Measurements from ENCODE around the gene TSEN2.
"Not testable (repeated sequence)": the region's sequence is repeated elsewhere in the genome, so short reads cannot be mapped to it uniquely, and the experiment has no call there.

Gene TSEN2

DNA sequence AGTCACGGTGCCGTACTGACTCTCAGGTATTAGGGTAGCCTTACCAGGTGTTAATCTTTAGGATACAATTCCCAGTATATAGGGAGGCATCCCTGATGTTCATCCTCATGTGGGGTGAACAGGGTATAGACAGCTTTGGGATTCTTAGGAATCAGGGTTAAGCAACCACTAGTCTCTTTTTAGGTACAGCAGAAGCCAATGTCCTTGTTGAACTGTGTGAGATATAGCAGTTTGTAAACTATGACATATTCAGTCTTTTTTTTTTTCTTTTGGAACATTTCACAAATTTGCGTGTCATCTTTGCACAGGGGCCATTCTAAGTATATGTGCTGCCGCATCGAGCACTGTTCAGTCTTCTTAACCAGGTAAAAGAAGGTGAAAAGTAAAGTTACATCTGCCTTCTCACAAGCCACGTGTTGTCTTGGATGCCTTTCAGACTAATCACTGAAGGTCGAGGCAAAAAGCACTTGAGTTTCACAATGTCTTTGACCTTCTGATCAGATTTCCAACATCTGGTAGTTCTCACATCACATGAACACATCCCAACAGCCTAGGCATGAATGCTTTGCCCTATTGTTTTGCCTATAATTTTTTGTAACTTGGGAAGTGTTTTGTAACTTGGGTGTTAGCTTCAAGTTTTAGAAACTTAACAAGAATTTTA lies 17.2 kb downstream of the TSEN2 start:
- DNase-seq (ENCODE audit: low read depth in 1 of 2, low spot score in 1 of 2) = no peak

DNA sequence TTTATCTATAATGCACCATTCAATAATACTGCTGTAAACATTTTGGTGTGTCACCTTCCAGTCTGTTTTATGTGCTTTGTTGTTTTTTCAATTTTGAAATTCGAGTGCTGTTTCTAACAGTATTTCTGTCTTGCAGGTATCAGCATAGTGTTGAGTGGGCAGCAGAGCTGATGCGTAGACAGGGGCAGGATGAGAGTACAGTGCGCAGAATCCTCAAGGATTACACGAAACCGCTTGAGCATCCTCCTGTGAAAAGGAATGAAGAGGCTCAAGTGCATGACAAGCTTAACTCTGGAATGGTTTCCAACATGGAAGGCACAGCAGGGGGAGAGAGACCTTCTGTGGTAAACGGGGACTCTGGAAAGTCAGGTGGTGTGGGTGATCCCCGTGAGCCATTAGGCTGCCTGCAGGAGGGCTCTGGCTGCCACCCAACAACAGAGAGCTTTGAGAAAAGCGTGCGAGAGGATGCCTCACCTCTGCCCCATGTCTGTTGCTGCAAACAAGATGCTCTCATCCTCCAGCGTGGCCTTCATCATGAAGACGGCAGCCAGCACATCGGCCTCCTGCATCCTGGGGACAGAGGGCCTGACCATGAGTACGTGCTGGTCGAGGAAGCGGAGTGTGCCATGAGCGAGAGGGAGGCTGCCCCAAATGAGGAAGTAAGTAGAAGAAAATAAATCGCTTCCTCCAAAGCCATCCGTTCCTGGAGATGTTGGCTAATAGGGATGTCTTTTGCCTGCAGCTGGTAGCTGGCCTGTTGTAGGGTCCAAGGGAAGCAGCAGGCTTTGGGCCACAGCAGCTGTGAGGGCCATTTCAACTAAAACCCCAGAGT lies 19.1 kb downstream of the TSEN2 start:
- no peak for DNase-seq (ENCODE audit: low read depth in 1 of 2, low spot score in 1 of 2)

DNA sequence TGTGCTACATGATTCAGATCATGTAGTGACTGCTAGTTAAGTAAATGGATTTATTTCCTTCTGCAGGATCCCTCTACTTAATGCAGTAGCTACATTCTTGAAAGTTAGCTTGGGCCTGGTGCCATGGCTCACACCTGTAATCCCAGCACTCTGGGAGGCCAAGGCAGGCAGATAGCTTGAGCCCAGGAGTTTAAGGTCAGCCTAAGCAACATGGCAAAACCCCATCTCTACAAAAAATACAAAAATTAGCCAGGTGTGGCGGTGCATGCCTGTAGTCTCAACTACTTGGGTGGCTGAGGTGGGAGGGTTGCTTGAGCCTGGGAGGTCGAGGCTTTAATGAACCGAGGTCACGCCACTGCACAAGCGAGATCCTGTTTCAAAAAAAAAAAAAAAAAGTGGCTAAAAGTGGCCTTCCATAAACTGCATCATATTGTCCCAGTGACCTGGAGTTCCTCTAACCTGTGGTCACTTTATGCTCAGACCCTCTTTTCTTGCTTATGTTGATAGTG lies 22.0 kb downstream of the TSEN2 start:
- DNase-seq (ENCODE audit: low read depth in 1 of 2, low spot score in 1 of 2) = no peak

DNA sequence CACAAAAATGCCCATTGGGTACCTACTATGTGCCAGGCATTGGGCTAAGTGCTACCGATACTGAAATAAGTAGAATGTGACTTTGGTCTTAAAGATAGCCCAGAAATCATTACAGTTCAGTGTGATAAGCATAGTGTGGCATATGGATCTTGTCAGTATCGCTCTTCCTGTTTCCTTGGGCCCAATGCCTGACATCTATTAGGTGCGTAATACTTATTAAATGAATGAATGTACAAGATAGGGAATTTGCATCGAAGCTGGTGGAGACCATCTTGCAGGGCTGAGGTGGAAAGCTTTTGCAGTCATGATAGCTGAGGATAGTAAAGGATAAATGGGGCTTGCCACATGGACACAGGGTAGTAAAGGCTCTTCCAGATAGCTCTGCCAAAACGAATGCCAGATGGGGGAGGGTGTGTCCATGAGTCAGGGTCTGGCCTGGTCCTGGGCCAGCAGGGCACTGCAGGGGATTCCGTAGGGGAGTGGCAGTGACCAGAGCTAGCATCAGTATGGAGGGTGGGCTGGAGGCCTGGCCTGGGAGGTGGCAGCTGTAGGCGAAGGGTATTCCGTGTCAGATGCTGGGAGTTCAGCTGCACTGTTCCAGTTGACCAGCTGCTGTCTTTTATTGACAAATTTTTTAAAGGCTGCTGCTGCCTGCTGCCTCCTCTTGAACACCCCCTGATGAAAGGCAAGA lies 23.5 kb downstream of the TSEN2 start:
- DNase-seq (ENCODE audit: low read depth in 1 of 2, low spot score in 1 of 2) = no peak

DNA sequence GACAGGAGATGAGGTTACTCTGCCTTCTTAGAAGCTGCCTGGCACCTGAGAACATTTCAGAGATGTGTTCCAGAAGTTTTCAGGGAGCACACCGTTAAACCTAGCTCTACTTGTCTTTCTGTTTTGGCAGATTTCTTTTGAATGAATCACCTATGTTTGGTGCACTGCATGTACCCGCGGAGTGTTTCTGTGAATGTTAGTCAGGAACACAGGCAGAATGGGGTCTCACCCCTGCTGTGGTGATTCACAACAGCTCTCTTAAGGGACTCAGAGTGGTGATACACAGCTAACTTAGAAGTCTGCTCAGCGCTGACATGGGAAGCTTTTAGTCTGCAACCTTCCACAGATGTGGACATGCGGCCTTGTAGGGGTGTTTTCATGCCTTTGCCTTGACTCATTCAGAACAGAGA lies 24.0 kb downstream of the TSEN2 start:
- DNase-seq (ENCODE audit: low read depth in 1 of 2, low spot score in 1 of 2) = no peak

DNA sequence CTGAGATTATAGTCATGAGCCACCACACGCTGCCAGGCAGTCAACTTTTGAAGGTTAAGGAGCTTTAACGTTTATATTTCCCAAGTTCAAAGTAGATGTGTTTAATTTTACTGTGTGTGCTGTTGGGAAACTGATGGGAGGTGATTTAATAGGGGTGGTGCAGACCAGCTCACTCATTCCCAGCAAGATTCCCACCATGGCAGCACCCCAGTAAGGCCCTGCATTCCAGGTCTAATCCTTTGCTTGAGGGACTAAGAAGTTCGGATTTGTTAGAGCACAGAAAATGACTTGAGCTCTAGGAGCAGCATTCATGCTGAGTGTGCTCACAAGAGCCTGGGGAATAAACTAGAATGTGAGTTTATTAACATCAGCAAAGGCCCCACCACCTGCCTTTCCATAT lies 25.2 kb downstream of the TSEN2 start:
- DNase-seq (ENCODE audit: low read depth in 1 of 2, low spot score in 1 of 2) = no peak

DNA sequence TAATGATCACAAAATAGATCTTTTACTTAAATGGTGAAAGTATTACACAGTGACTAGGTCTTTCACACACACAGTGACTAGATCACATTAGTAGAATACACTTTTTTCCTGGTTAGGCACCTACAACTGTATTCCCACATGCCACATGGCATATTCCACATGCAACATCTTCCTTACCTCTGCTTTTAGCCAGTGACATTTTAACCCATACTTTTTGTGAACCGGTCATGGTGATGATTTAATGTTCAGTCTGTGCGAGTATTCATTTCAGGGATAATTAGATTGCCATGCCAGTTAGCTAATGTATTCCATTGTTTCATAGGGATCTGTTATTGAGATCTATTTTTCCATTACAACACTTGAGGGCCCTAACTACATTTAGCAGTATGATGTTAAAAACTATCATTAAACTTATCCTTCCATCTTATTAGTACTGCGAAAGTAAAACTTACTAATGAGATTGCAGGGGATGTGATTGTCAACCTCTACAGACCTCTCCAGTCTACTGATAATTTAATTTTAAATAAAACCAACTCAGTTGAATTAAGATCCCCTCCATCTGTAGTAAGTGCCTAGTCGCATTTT lies 28.3 kb downstream of the TSEN2 start:
- DNase-seq (ENCODE audit: low read depth in 1 of 2, low spot score in 1 of 2) = no peak

DNA sequence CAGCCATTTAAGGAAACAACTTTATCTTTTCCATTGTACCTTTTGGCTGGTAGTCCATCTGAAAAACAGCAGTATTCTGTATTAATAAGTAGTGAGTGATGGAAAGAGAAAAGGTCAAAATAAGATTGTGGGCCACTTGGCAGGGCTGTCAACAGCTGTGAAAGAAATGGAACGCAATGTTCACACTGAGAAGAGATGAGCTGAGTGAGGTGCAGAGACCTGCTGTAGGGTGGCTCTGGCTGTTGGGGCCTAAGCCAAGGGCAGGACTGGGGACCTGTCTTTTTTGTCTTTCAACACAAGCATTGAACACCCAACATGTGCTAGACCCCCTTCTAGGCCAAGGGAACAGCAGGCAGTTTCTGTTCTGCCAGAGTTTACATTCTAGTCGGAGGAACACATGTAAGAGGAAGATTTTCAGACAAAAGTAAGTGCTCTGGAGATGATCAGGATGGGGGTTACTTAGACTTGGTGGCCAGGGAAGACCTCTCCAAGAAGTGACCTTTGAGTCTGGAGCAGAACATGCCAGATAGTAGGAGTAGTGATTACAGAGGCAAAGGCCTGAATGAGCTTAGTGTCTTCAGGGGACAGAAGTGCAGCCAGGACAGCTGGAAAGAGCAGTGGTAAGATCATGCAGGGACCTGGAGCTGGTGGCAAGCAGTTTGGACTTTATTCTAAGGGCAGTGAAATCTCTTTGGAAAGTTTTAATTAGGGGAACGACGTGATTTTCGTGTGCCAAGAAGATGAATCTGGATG lies 29.6 kb downstream of the TSEN2 start:
- DNase-seq (ENCODE audit: low read depth in 1 of 2, low spot score in 1 of 2) = no peak

DNA sequence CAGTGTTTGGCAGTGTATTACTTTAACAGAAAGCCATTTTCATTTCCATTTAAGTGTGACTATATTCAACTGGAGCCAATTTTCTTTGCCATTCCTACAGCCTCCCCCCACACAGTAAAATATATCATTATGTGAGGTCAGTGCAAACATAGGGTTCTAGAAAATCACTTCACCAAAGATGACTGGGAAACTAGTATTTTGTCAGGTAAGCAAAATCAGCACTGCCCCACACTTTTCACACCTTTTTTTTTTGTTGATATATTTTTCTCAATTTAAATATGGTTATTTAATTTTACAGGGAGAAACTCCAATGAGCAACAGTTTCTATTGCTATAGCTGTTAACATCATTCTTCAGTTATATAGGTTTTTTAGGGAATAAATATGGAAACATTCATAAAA lies 31.4 kb downstream of the TSEN2 start:
- DNase-seq (ENCODE audit: low read depth in 1 of 2, low spot score in 1 of 2) = no peak

DNA sequence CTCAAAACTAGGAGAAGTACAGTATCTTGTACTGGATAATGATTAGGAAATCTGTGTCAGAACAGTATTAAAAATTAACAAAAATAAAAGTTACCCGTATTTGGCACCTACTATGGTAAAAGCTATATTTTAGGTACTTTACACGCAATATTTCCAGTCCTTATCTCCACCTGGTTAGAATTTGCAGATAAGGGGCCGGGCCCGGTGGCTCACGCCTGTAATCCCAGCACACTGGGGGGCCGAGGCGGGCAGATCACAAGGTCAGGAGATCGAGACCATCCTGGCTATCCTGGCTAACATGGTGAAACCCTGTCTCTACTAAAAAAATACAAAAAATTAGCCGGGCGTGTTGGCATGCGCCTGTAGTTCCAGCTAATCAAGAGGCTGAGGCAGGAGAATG lies 32.6 kb downstream of the TSEN2 start:
- no peak for DNase-seq (ENCODE audit: low read depth in 1 of 2, low spot score in 1 of 2)

DNA sequence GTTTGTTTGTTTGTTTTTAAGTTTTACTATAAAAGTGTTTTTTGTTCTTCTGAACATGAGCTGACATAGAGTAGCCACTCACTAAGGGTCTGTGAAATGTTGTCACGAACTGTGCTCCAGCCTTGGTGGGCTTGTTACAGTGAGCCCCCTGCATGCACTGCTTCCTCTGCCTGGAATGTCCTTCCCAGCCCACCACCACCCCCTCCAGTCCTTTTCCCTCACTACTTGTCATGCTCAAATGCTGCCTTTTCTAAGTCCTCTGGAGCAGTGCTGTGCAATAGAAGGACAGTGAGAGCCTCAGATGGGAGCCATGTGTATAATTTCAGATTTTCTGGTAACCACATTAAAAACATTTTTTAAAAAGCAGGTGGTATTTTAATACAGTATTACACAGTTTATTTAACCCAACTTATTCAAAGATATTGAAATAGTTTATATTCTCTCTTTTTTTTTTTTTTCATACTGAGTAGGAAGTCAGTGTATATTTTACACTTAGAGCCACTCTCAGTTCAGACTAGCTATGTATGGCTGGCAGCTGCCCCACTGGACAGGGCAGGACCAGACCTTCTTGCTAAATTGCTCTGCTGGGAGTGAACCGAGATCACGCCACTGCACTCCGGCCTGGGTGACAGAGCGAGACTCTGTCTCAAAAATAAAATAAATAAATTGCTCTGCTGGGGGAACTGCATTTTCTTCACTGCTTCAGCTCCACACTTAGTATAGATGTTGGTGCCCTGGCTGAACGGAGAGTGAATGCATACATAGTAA lies 34.2 kb downstream of the TSEN2 start:
- no peak for DNase-seq (ENCODE audit: low read depth in 1 of 2, low spot score in 1 of 2)

DNA sequence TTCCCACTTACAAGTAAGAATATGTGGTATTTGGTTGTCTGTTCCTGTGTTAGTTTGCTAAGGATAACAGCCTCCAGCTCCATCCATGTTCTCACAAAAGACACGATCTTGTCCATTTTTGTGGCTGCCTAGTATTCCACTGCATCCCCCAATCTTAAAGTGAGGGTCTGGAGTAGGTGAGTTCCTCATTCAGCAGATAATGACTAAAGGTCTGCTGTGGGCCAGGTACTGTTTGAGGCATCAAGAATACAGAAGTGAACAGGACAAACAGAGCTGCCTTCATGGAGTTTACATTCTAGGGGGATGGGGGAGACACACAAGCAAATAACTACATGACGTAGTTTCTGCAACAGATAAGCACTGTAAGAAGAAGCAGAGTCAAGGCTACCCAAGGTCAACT lies 36.7 kb downstream of the TSEN2 start:
- no peak for DNase-seq (ENCODE audit: low read depth in 1 of 2, low spot score in 1 of 2)

DNA sequence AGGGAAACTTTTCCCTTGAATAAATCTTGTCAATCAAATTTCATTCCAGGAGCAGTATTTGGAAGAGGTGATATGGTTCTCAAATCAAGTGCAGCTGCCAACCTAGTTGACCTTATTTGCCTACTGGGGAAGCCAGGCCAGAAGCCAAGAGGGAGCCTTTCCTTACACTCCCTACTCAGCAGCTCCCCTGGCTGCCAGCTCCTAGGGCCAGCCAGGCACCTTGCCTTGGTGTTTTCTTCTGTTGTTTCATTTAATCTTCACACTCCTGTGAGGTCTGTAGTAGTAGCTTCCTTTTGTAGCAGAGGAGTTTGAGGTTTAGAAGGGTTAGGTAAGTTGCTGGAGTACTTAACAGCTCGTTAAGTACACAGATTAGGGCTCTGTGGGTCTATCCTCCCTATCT lies 38.4 kb downstream of the TSEN2 start:
- no peak for DNase-seq (ENCODE audit: low read depth in 1 of 2, low spot score in 1 of 2)

DNA sequence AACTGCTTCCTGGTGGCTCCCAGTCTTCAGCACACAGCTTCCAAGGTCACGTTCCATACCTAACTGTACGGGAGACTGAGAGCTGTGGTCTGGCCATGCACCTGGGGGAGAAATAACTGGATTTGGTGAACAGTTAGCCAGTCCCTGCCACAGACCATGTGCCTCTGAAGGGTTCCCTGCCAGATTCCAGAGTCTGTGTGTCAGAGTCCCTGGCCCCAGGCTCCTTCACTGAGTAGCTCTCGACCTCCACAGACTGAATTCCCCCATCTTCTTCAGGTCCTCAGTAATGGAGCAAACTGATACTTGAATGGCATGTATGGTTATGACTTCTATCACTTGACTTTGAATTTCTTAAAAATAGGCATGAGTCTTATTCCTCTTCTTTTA lies 43.5 kb downstream of the TSEN2 start:
- no peak for DNase-seq (ENCODE audit: low read depth in 1 of 2, low spot score in 1 of 2)

DNA sequence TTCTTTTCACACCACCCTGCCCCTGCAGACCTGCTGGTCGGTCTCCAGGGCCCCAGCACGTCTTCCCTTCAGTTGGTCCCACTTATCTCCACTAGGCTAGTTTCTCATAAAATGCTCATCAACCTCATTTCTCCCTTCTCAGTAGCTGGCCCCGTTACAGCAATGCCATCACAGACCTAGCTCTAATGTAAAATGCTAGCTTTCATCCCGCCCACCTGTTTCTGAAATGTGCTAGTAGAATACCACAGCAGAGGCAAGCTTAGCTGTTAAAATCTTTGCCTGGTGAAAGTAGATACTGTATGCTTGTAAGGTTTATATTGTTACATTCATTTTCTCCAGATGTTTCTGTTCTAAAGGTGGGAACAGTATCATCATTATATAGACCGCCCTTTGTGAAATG lies 47.9 kb downstream of the TSEN2 start:
- DNase-seq (ENCODE audit: low read depth in 1 of 2, low spot score in 1 of 2) = no peak

DNA sequence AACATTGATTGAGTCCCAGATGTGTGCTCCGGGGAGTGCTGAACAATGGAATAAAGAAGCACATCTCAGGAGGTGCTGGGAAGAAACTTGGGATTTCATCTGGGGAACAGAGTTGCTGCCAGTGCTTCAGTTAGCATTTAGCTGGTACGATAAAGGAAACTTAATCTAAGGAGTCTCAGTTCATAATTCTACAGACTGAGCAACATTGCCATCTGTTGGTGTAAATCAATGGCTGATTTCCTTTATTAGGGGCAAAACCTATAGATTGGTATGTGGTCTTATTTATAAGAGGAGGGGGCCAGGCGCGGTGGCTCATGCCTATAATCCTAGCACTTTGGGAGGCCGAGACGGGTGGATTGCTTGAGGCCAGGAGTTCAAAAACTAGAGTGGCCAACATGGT lies 52.1 kb downstream of the TSEN2 start:
- DNase-seq (ENCODE audit: low read depth in 1 of 2, low spot score in 1 of 2) = no peak

DNA sequence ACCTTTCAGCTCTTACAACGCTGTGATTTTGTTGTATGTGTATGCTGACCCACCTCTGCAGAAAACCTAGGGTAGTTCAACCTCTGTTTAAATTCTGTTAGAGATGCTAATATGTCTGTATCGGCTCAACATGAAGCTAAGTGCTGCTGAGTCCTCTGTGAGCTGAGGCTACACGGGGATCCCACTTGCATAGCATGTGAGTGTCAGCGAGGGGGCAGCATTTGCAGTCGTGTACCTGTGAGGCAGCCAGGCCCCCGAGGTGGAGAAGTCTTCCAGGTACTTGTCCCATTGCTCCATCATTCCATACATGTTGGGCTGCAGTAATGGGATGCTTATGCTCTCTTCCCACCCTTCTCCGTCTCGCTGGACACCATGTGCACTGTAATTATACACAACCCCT lies 57.3 kb downstream of the TSEN2 start:
- DNase-seq (ENCODE audit: low read depth in 1 of 2, low spot score in 1 of 2) = no peak

DNA sequence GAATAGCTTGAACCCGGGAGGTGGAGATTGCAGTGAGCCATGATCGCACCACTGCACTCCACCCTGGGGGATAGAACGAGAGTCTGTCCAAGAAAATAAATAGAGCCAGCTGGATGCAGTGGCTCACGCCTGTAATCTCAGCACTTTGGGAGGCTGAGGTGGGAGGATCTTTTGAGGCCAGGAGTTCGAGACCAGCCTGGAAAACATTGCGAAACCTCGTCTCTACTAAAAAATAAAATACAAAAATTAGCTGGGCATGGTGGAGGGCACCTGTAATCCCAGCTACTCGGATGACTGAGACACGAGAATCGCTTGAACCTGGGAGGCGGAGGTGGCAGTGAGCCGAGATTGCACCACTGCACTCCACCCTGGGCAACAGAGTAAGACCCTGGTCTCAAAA lies 59.2 kb downstream of the TSEN2 start:
- DNase-seq (ENCODE audit: low read depth in 1 of 2, low spot score in 1 of 2) = not testable (repeated sequence)

DNA sequence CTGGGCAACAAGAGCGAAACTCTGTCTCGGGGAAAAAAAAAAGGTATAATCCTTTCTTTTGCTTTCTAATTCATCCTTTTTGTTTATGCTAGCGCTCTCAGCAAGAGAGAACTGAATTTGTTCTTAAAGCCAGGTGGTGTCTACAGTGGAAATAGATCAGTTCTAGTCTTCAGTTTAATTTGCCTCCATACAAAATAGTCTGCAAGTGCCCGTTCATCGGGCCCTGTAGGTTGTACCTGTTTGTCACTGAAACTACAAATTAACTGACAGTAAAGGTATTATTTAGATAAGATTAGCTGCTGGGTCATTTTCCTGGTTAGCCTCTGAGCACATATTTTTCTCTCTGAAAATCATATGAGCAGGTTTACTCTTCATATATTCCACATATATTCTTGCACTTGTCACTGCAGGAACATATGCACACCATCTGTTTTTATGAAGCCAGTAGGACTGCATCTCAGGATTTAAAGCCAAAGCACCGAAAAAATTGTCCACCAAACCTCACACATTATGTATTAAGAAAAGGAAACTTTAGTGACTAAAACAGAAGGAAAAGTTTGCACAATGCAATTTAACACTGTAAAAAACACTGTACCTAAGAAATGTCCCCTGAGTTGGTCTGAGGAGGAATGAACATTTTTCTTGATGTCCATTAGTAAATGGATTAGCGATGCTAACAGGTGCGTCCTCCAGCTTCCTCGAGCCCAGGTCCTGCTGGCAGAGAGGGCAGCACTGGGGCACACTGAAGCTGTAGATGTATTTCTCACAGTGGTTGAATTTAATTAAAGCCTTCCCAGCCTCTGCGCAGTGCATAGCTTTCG lies 60.6 kb downstream of the TSEN2 start:
- no peak for DNase-seq (ENCODE audit: low read depth in 1 of 2, low spot score in 1 of 2)

DNA sequence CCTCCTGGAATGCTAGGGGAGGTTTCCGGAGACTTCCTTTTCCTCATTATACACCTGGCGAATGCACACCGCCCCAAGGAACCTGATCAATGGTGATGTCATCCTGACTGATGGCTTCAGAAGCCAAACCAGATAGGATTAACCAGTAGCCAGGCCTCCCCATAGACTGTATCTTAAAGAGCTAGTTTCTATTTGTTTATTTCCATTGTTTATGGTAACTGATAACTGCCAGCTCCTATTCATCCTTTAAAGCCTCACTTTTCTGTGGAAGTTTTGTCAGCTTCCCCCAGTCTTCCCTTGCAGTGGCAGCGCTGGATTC lies 61.2 kb downstream of the TSEN2 start, which contains the start of gene MKRN2OS:
Gene MKRN2OS, minus strand, starts transcription at position 27 of the 319 bp plus-strand sequence. CDS start 35 bp downstream, outside the sequence.
- DNase-seq (ENCODE audit: low read depth in 1 of 2, low spot score in 1 of 2) = no peak
